A673 (cell line): ENCODE measurements around the gene TBRG4. TPM values are rescaled to one million over a fixed set of nuclear protein-coding genes. Genes with fewer than 3 reads are reported as not detected.

Experiments used
- BruUV-seq: library from RNA; stranded (reverse); fragments of 400-500 nt; replicated peaks from 2 replicates; lab custom pipeline; 2021; lab: Mats Ljungman, UMichigan
- CTCF ChIA-PET: fragments of 300-600 bp; sonication (Branson Sonifier 250); formaldehyde crosslinking; loops from one replicate; lab custom pipeline; 2022; ENCODE audit warnings: antibody characterized with exemption; lab: Charles Lee
- POLR2A ChIA-PET: fragments of 300-600 bp; sonication (Branson Sonifier 250); formaldehyde crosslinking; loops from one replicate; lab custom pipeline; 2022; ENCODE audit warnings: antibody characterized with exemption; ENCODE audit not compliant: low non-redundant PET; lab: Charles Lee
- DNase-seq: peaks from one replicate; pipeline ENCODE4 v3.0.0-alpha.2; 2015; ENCODE audit warnings: low spot score
- H3K27ac ChIP-seq: fragments of 200-600 bp; sonication (generic); 2 replicates; pipeline ENCODE4 v1.5.1; 2016; ENCODE audit warnings: mixed run types, low read depth, mild to moderate bottlenecking, mixed read lengths, antibody characterized with exemption, low read length; ENCODE audit not compliant: poor library complexity, severe bottlenecking
- H3K27me3 ChIP-seq: fragments of 200-600 bp; sonication (generic); replicated peaks from 2 replicates; pipeline ENCODE4 v1.6.1; 2017; ENCODE audit warnings: mixed run types, low read depth, mild to moderate bottlenecking, mixed read lengths, antibody characterized with exemption, low read length; ENCODE audit not compliant: insufficient read depth, poor library complexity
- H3K36me3 ChIP-seq: fragments of 200-600 bp; sonication (generic); 2 replicates; pipeline ENCODE4 v1.6.1; 2016; ENCODE audit warnings: mixed run types, mild to moderate bottlenecking, mixed read lengths, antibody characterized with exemption, low read length; ENCODE audit not compliant: insufficient read depth, poor library complexity, severe bottlenecking
- H3K4me1 ChIP-seq: fragments of 200-600 bp; sonication (generic); 2 replicates; pipeline ENCODE4 v1.6.1; 2017; ENCODE audit warnings: mixed run types, mild to moderate bottlenecking, mixed read lengths, antibody characterized with exemption, low read length; ENCODE audit not compliant: insufficient read depth, poor library complexity, severe bottlenecking
- H3K4me3 ChIP-seq: fragments of 200-600 bp; sonication (generic); 2 replicates; pipeline ENCODE4 v1.5.1; 2016; ENCODE audit warnings: low read depth, mixed run types, mild to moderate bottlenecking, mixed read lengths, low read length; ENCODE audit not compliant: poor library complexity, severe bottlenecking
- H3K9me3 ChIP-seq: fragments of 200-600 bp; sonication (generic); 2 replicates; pipeline ENCODE4 v1.6.1; 2016; ENCODE audit warnings: mixed run types, low read depth, mild to moderate bottlenecking, mixed read lengths, antibody characterized with exemption, low read length; ENCODE audit not compliant: poor library complexity, severe bottlenecking
- CTCF ChIP-seq: fragments of 300-800, 200-600 bp; sonication (generic); conservative IDR thresholded peaks from 2 replicates; pipeline ENCODE4 v1.5.1; 2017; ENCODE audit warnings: low read depth, mild to moderate bottlenecking, antibody characterized with exemption, low read length, moderate library complexity, mixed read lengths
- EZH2 ChIP-seq: fragments of 200-600 bp; sonication (generic); IDR thresholded peaks from 2 replicates; pipeline ENCODE4 v1.6.1; 2017; ENCODE audit warnings: borderline replicate concordance, low read depth, mild to moderate bottlenecking, mixed read lengths, antibody characterized with exemption, low read length; ENCODE audit not compliant: poor library complexity, severe bottlenecking
- intact Hi-C: fragments of 100-400 bp; cut with micrococcal nuclease; formaldehyde crosslinking; loops from one replicate; pipeline ENCODE4 v1.10.0; 2022; ENCODE audit not compliant: unreplicated experiment
- total RNA-seq: library from RNA; stranded (reverse); gene quantifications from 2 replicates; pipeline ENCODE4 v1.2.3, GENCODE V29; 2021

Gene TBRG4
- total RNA-seq, 1 experiment from 2014 or later, result 136 TPM

GRCh38 chr7:45148653-45148973, 37.1 kb upstream of the TBRG4 start:
- Histone ChIP-seq H3K27me3 (peaks cover 4% of the 10 kb centered on the region), H3K36me3 (no peaks in the 10 kb centered on the region), H3K27ac (no peak overlapping the region), H3K9me3 (no peaks in the 10 kb centered on the region), H3K4me3 (no peak overlapping the region), H3K4me1 (no peaks in the 10 kb centered on the region)
- ChIA-PET POLR2A (no interaction called here), CTCF (no interaction called here)
- BruUV-seq, result no TSS peak
- DNase-seq, result no peak
- intact Hi-C loops, result no loop called here
- TF ChIP-seq CTCF (no peak), EZH2 (no peak)

DNA sequence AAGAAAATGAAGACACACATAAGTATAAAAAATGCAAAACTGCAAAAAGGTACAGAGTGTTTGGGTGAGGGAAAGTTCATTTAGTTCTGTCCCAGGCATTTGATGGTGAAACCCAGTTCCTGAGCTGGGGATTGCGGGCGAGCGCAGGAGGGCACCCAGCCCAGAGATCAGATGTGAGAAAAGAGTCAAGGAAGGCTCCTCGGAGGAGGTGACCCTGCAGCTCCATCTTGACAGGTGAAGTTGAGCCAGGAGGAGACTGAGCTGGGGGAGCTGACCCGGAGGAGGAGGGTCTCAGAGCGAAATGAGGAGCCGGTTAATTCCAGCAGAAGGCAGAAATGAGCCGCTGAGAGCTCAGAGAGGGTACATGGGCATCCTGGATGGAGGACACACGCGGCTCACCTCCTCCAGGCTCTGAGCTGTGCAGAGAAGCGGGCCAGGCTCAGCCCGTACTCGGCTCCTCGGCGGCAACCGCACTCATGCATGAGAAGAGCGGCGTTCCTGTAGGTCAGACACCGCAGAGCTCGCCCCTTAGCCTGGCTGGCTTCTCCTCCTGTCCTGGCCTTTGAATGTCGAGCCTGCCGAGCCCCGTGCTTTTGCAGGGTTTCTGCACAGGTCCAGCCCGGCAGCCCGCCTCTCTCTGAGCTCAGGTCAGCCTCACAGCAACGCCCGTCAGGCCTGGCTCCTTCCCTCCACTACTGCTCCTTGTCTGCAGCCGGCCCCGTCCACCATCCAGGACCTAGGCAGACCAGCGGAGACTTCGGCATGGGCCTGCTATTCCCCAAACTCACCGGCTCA, 36.6 kb upstream of the TBRG4 start:
- Histone ChIP-seq H3K27me3 (peaks cover 4% of the 10 kb centered on the region), H3K4me1 (no peaks in the 10 kb centered on the region), H3K27ac (no peak overlapping the region), H3K9me3 (no peaks in the 10 kb centered on the region), H3K36me3 (no peaks in the 10 kb centered on the region), H3K4me3 (no peak overlapping the region)
- no peak for DNase-seq
- TF ChIP-seq EZH2 (no peak), CTCF (no peak)
- BruUV-seq, result no TSS peak
- POLR2A ChIA-PET, result no interaction called here
- CTCF ChIA-PET, result no interaction called here
- intact Hi-C loops, result no loop called here

- H3K27me3 ChIP-seq, result peaks cover 4% of the 10 kb centered on the region
- no peaks in the 10 kb centered on the region for H3K9me3 ChIP-seq
- no TSS peak for BruUV-seq
- no peak for DNase-seq
- H3K4me1 ChIP-seq, result no peaks in the 10 kb centered on the region
- POLR2A ChIA-PET, result no interaction called here
- TF ChIP-seq EZH2 (no peak), CTCF (no peak)
- no peaks in the 10 kb centered on the region for H3K36me3 ChIP-seq
- intact Hi-C loops, result no loop called here
- H3K27ac ChIP-seq, result no peak overlapping the region
- CTCF ChIA-PET, result no interaction called here
- no peak overlapping the region for H3K4me3 ChIP-seq
Observed at GRCh38 chr7:45146531-45147379, 35.3 kb upstream of the TBRG4 start.
